Left renal pelvis (tissue), 4 donors: ENCODE measurements around the gene HADHA. TPM values are rescaled to one million over a fixed set of nuclear protein-coding genes. Genes with fewer than 3 reads are reported as not detected.
A peak's percentile ranks its signal among the peaks of the same experiment; 100 is the strongest.

ENCODE experiments used
- DNase-seq, 4 donors: peaks; one replicate each; pipeline ENCODE4 v3.0.0-alpha.2; 2013; ENCODE audit warnings: low read depth in 4 of 4, low spot score in 3 of 4
- polyA plus RNA-seq, 4 donors: library from polyadenylated mRNA; unstranded; fragments of 120-200 nt; gene quantifications; one replicate each; pipeline ENCODE4 v1.2.1, GENCODE V29; 2013; ENCODE audit not compliant: insufficient read length in 4 of 4

HADHA gene
- polyA plus RNA-seq, 4 donors, result 165 to 244 (median 205) TPM

GRCh38 chr2:26195040-26195984 is 49.1 kb downstream of the HADHA start:
- DNase-seq, result no peak

GRCh38 chr2:26193578-26194231 is 50.7 kb downstream of the HADHA start:
- DNase-seq, result no peak

GRCh38 chr2:26191316-26192159 is 52.9 kb downstream of the HADHA start:
- DNase-seq, result no peak

- no peak for DNase-seq
Measured at GRCh38 chr2:26190369-26190768, 54.1 kb downstream of the HADHA start.

DNA sequence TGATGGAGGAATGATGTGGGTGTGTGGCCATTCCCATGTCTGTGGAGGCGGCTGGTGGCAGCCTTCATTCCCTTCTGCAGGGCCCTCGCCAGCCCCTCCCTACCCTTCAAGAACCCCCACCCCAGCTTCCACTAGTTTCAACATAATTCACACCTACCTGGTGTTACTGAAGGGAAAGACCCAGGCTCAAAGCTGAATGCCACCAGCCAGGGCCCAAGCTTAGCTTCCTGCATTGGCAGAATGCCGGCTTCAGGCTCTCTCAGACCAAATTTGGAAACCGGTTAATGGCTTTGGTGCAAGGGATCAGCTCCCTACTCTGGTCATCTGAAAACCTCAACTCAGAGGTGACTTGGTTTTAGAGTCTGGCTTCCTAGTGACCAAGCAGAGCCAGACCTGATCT is 54.7 kb downstream of the HADHA start:
- DNase-seq, result no peak

GRCh38 chr2:26189123-26189522 is 55.3 kb downstream of the HADHA start:
- no peak for DNase-seq

DNA sequence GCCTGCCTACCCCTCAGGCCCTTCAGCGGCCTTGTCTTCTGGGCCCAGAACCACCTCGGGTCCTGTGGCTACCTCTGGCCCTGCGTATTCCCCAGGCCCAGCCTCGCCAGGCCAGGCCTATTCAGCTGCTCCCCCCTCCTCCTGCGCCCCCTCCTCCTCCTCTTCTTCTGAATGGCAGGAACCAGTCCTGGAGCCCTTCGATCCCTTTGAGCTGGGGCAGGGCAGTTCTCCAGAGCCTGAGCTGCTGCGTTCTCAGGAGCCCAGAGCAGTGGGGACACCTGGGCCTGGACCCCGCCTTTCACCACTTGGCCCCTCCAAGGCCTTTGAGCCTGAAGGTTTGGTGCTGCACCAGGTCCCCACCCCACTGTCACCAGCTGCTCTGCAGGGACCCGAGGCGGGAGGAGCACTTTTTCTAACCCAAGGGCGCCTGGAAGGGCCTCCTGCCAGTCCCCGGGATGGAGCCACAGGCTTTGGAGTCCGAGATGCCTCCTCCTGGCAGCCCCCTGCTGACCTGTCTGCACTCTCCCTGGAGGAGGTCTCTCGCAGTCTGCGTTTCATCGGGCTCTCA is 56.8 kb downstream of the HADHA start:
- no peak for DNase-seq

GRCh38 chr2:26187114-26187513 is 57.3 kb downstream of the HADHA start:
- DNase-seq, result no peak

DNA sequence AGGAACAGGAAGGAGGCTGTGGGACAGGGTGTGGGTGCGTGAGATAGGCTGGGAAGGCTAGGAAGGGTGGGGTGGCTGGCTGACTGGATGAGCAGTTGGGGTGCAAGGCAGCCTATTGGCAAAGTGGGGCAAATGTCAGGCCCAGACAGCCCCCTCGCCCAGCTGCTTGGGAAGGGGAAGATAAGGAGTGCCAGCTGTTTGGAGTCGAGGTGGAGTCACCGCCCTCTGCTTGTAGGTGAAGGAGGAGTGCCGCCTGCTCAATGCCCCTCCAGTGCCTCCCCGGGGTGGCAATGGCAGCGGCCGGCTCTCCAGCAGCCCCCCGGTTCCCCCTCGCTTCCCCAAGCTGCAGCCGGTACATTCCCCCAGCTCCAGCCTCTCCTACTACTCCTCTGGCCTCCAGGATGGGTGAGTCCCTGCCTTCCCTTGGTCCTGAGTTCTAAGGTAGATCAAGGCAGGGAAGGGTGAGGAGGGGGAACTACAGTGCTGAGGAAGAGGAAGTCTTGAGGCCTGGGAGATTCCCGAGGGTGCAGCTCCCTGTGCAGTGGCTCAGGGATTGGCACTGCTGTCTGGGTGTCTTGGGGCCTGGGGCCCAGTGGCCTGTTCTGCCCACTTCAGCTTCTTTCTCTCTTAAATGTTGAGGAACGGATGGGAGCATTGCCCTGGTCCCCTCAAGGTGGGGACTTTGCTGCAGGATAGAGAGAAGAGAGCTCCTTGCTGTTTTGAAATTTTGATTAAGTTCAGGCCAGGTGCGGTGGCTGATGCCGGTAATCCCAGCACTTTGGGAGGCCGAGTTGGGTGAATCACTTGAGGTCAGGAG is 58.3 kb downstream of the HADHA start:
- no peak for DNase-seq

GRCh38 chr2:26185304-26185928 is 59.0 kb downstream of the HADHA start:
- no peak for DNase-seq

DNA sequence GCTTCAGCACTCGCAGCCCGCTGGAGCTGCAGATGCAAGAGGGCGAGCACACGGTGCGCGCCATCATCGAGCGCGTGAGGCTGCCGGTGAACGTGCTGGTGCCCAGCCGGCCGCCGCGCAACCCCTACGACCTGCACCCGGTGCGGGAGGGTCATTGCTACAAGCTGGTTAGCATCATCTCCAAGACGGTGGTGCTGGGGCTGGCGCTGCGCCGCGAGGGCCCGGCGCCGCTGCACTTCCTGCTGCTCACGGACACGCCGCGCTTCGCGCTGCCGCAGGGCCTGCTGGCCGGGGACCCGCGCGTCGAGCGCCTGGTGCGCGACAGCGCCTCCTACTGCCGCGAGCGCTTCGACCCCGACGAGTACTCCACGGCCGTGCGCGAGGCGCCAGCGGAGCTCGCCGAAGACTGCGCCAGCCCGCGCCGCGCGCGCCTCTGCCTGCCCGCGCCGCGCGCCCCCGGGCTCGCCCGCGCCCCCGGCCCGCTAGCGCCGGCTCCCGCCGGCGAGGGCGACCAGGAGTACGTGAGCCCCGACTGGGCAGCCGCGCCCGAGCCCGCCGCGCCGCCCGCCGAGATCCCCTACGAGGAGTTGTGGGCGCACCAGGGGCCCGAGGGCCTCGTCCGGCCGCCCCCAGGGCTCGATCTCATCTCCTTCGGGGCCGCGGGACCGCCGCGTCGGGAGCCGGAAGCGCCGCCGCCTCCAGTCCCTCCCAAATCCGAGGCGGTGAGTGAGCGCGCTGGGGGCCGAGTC is 59.7 kb downstream of the HADHA start:
- peak; percentile 74 to 78 (median 76) for DNase-seq

GRCh38 chr2:26184121-26184520 is 60.3 kb downstream of the HADHA start:
- no peak for DNase-seq

- DNase-seq, result no peak
Measured at GRCh38 chr2:26182887-26183630, 61.4 kb downstream of the HADHA start.

DNA sequence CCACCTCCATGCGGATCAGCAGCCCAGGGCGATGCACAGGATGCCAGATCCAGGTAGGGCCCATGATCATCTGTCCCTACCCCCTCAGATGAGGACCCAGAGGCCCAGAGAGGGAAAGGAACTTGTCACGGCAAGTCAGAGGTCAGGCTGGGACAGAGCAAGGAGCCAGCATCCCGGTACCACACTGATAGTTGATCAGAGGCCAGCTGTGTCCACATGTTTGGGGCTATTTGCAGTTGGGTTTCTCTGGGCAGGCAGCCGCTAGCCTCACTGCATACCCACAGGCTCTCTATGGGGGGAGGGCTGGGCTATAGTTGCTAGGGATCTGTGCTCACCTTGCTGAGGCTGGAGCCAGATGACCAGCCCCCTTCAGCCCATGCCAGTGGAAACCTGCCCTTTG is 62.0 kb downstream of the HADHA start:
- DNase-seq, result no peak

DNA sequence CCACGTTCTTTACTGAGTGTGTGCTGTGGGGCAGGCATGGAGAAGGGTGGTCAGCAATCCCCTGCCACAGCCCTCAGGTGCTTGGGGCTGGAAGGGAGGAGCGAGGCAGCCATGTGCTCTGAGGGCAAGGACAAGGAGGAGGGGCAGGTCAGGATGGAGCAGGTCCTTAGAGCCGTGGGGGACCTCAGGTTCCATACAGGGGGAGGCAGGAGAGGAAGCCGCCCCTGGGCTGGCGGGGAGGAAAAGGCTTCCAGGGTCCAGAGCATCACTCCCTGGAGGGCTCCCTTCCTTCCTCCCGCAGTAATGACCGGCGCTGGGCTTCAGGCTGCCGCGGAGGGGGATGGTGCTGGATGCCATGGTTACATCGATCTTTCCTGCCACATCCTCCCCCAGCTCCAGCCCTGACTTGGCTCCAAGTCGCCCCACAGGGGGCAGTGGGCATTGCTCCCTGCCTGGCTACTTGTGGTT is 65.0 kb downstream of the HADHA start:
- DNase-seq, result no peak

DNA sequence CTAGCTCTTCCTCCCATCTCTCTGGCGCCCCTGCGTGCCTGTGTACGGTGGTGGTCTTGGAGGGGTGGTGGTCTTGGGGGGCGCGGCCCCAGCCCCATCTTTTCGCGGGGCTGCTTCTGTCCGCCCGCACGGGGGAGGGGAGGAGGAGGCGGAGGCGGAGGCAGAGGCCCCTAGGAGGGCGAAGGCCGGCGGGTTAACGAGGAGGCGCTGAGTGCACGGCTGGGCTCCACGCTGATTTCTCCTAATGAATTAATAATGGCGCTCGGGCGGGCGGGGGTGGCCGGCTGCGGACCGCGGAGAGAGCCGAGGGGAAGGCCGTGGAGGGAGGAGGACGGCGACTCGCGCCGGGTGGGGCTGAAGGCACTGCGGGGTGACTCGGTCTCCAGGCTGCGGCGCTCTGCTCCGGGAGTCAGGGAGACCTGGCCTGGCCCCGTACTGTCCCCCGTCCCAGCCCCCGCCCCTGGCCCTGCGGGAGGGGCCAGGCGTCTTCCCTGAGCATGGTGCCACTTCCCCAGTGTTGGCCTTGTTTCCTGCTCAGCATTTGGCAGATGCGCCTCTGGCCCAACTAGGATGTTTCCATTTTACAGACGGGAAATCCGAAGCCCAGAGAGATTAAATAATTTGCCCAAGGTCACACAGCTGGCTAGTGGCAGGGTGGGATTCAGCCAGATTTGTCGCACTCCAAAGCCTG is 65.5 kb downstream of the HADHA start:
- DNase-seq, result no peak

DNA sequence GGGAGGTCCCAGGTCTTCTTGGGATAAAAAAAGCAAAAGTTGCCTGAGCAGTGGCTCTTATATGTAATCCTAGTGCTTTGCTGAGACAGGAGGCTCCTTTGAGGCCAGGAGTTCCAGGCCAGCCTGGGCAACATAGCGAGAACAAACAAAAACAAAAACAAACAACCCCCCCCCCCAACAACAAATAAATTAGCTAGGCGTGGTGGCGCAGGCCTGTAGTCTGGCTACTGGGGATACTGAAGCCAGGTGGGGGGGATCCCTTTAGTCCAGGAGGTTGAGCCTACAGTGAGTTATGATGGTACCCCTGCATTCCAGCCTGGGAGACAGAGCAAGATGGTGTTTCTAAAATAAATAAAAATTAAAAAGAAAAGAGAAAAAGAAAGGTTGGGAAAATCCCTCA is 66.2 kb downstream of the HADHA start:
- DNase-seq, result no peak
